SK-N-SH (cell line): ENCODE measurements around the gene PRRT4. TPM values are rescaled to one million over a fixed set of nuclear protein-coding genes. Genes with fewer than 3 reads are reported as not detected.

Experiments
- CTCF ChIA-PET: fragments of 300-600, 350-600 bp; formaldehyde crosslinking; extraction: SDS; loops from one replicate; lab custom pipeline; 2021; lab: Yijun Ruan, JAX
- POLR2A ChIA-PET: fragments of 350-600 bp; sonication (Branson Sonifier 250); formaldehyde crosslinking; extraction: SDS; loops from one replicate; lab custom pipeline; 2020; ENCODE audit warnings: antibody characterized with exemption, inconsistent platforms; lab: Yijun Ruan, JAX
- DNase-seq: peaks from one replicate; pipeline ENCODE4 v3.0.0; 2012
- H2AFZ ChIP-seq: fragments of 200-600 bp; sonication (generic); 2 replicates; pipeline ENCODE4 v1.8.1; 2016; ENCODE audit warnings: antibody characterized with exemption, mild to moderate bottlenecking, low read depth
- H3F3A ChIP-seq: fragments of 200-600 bp; sonication (generic); replicated peaks from 2 replicates; pipeline ENCODE3; 2016; ENCODE audit warnings: antibody characterized with exemption, mild to moderate bottlenecking; ENCODE audit not compliant: insufficient read depth
- H3K27ac ChIP-seq, 2 experiments: fragments of 200-500 bp in 1 of 2; fragments of 200-600 bp in 1 of 2; sonication (Bioruptor generic) in 1 of 2; sonication (generic), shearing (Covaris generic) in 1 of 2; 2 replicates each; pipeline versions ENCODE4 v1.5.1 to v1.6.1; 2014 to 2016; ENCODE audit warnings: low read depth in 2 of 2, inconsistent platforms in 1 of 2, low read length in 1 of 2, mild to moderate bottlenecking in 1 of 2, mixed read lengths in 1 of 2
- H3K27me3 ChIP-seq: fragments of 200-600 bp; sonication (generic), shearing (Covaris generic); 2 replicates; pipeline ENCODE4 v1.6.1; 2016; ENCODE audit warnings: mixed run types; ENCODE audit not compliant: insufficient read depth
- H3K36me3 ChIP-seq, 2 experiments: fragments of 200-500 bp in 1 of 2; fragments of 200-600 bp in 1 of 2; sonication (Bioruptor generic) in 1 of 2; sonication (generic) in 1 of 2; replicated peaks in 1 of 2; 2 replicates each; pipeline versions ENCODE3 to v1.5.1; 2014 to 2016; ENCODE audit warnings: low read length in 1 of 2, mild to moderate bottlenecking in 1 of 2; ENCODE audit not compliant: insufficient read depth in 2 of 2, control insufficient read depth in 1 of 2
- H3K4me1 ChIP-seq, 2 experiments: fragments of 200-500 bp in 1 of 2; fragments of 200-600 bp in 1 of 2; sonication (Bioruptor generic) in 1 of 2; sonication (generic), shearing (Covaris generic) in 1 of 2; 2 replicates each; pipeline versions ENCODE4 v1.5.1 to v1.6.1; 2014 to 2016; ENCODE audit warnings: low read depth in 1 of 2, low read length in 1 of 2, mixed run types in 1 of 2; ENCODE audit not compliant: insufficient read depth in 2 of 2, control insufficient read depth in 1 of 2
- H3K4me2 ChIP-seq: fragments of 200-600 bp; sonication (generic), shearing (Covaris generic); 2 replicates; pipeline ENCODE4 v1.6.1; 2017; ENCODE audit warnings: mixed run types
- H3K4me3 ChIP-seq, 2 experiments: fragments of 200-500 bp in 1 of 2; fragments of 200-600 bp in 1 of 2; sonication (Bioruptor generic) in 1 of 2; sonication (generic), shearing (Covaris generic) in 1 of 2; 2 replicates each; pipeline versions ENCODE4 v1.5.1 to v1.8.1; 2014 to 2016; ENCODE audit warnings: low read depth in 2 of 2, inconsistent platforms in 1 of 2, low read length in 1 of 2, mild to moderate bottlenecking in 1 of 2, mixed read lengths in 1 of 2, moderate library complexity in 1 of 2
- H3K79me2 ChIP-seq: fragments of 200-600 bp; sonication (generic); 2 replicates; pipeline ENCODE4 v1.8.1; 2017; ENCODE audit warnings: mild to moderate bottlenecking; ENCODE audit not compliant: insufficient read depth
- H3K9ac ChIP-seq: fragments of 200-600 bp; sonication (generic); 2 replicates; pipeline ENCODE4 v1.6.1; 2017; ENCODE audit warnings: mixed run types
- H3K9me2 ChIP-seq: fragments of 200-600 bp; sonication (generic); 2 replicates; pipeline ENCODE4 v1.6.1; 2017; ENCODE audit warnings: mixed run types
- H3K9me3 ChIP-seq: fragments of 200-600 bp; sonication (generic); 2 replicates; pipeline ENCODE4 v1.6.1; 2017; ENCODE audit warnings: mixed run types, mild to moderate bottlenecking, moderate library complexity
- H4K20me1 ChIP-seq: fragments of 200-600 bp; sonication (generic); 2 replicates; pipeline ENCODE4 v1.6.1; 2017; ENCODE audit warnings: mild to moderate bottlenecking, mixed run types; ENCODE audit not compliant: insufficient read depth
- CHD2 ChIP-seq: fragments of 150-350 bp; IDR thresholded peaks from 2 replicates; pipeline ENCODE4 v1.6.1; 2018; ENCODE audit warnings: low read length; ENCODE audit not compliant: partially characterized antibody
- EZH2phosphoT487 ChIP-seq: fragments of 200-600 bp; sonication (generic); IDR thresholded peaks from 2 replicates; pipeline ENCODE4 v1.6.1; 2017; ENCODE audit warnings: low read depth, mixed run types, mild to moderate bottlenecking, antibody characterized with exemption, moderate library complexity, borderline replicate concordance
- FOXM1 ChIP-seq: IDR thresholded peaks from 2 replicates; pipeline ENCODE4 v1.4.0; 2012; ENCODE audit warnings: low read depth, mild to moderate bottlenecking
- GABPA ChIP-seq: IDR thresholded peaks from 2 replicates; pipeline ENCODE4 v1.4.0; 2012; ENCODE audit warnings: low read depth, mild to moderate bottlenecking
- JUND ChIP-seq: IDR thresholded peaks from 2 replicates; pipeline ENCODE4 v1.4.0; 2012
- NRF1 ChIP-seq: IDR thresholded peaks from 2 replicates; pipeline ENCODE4 v1.6.1; 2012; ENCODE audit warnings: low read depth, mild to moderate bottlenecking, low read length
- POLR2AphosphoS5 ChIP-seq: IDR thresholded peaks from 2 replicates; pipeline ENCODE4 v1.6.1; 2012; ENCODE audit warnings: low read depth, low read length
- RAD21 ChIP-seq: IDR thresholded peaks from 2 replicates; pipeline ENCODE4 v1.6.1; 2012; ENCODE audit warnings: mild to moderate bottlenecking, low read length
- RCOR1 ChIP-seq: fragments of 150-350 bp; IDR thresholded peaks from 2 replicates; pipeline ENCODE4 v1.6.1; 2017; ENCODE audit warnings: antibody characterized with exemption, low read length
- RFX5 ChIP-seq: IDR thresholded peaks from 2 replicates; pipeline ENCODE4 v1.6.1; 2012; ENCODE audit warnings: mild to moderate bottlenecking, improper control_type of control experiment, low read length
- RXRA ChIP-seq: IDR thresholded peaks from 2 replicates; pipeline ENCODE4 v1.4.0; 2012; ENCODE audit warnings: low read depth, mild to moderate bottlenecking, borderline replicate concordance
- TCF12 ChIP-seq: IDR thresholded peaks from 2 replicates; pipeline ENCODE4 v1.4.0; 2012
- TEAD4 ChIP-seq: IDR thresholded peaks from 2 replicates; pipeline ENCODE4 v1.4.0; 2012; ENCODE audit warnings: mild to moderate bottlenecking, borderline replicate concordance; ENCODE audit not compliant: insufficient read depth
- YY1 ChIP-seq: IDR thresholded peaks from 2 replicates; pipeline ENCODE4 v1.4.0; 2012; ENCODE audit warnings: low read depth, mild to moderate bottlenecking
- WGBS: methylation state at CpG from one replicate; pipeline ENCODE4 v1.1.6; 2017; ENCODE audit warnings: low lambda C conversion rate; 5-methylcytosine and 5-hydroxymethylcytosine counted together
- polyA plus RNA-seq, 3 experiments: library from polyadenylated mRNA; depleted of rRNA; stranded (reverse); fragments of >200 nt; gene quantifications; 2 replicates each; pipeline ENCODE4 v1.2.3, GENCODE V29; 2012
- TF ChIP-seq, protein P1 (sequence below): IDR thresholded peaks from 2 replicates; pipeline ENCODE4 v1.4.0; 2012; ENCODE audit warnings: low read depth, borderline replicate concordance
- TF ChIP-seq, protein P2 (sequence below): IDR thresholded peaks from 2 replicates; pipeline ENCODE4; 2012
- TF ChIP-seq, protein P3 (sequence below): fragments of 200-600 bp; sonication (generic); IDR thresholded peaks from 2 replicates; pipeline ENCODE4 v1.6.1; 2017; ENCODE audit warnings: antibody characterized with exemption, mild to moderate bottlenecking, moderate library complexity

Gene PRRT4
- polyA plus RNA-seq, 1 of the 3 experiments (the other 2 are of a cell fraction): 1.5 TPM

GRCh38 chr7:128396357-128396756 lies 34.9 kb upstream of the PRRT4 start:
- peaks cover 34 to 81% of the 10 kb centered on the region in 2 experiments for H3K36me3 ChIP-seq
- H4K20me1 ChIP-seq: no peaks in the 10 kb centered on the region
- 79% methylated on average over 3 of the region's 11 CpGs for WGBS
- no peaks in the 10 kb centered on the region for H3K27me3 ChIP-seq
- H3K4me1 ChIP-seq: no peaks in the 10 kb centered on the region
- no peak overlapping the region for H3K9ac ChIP-seq
- peaks cover 3% of the 10 kb centered on the region for H3F3A ChIP-seq
- POLR2A ChIA-PET: interaction anchor here (1.0 kb wide), 1 partner anchor 48 kb away, joined by 3 read pairs; no protein-coding TSS in a partner anchor
- H2AFZ ChIP-seq: no peak overlapping the region
- H3K4me2 ChIP-seq: no peak overlapping the region
- no peak overlapping the region for H3K27ac ChIP-seq
- TF ChIP-seq, protein P1, sequence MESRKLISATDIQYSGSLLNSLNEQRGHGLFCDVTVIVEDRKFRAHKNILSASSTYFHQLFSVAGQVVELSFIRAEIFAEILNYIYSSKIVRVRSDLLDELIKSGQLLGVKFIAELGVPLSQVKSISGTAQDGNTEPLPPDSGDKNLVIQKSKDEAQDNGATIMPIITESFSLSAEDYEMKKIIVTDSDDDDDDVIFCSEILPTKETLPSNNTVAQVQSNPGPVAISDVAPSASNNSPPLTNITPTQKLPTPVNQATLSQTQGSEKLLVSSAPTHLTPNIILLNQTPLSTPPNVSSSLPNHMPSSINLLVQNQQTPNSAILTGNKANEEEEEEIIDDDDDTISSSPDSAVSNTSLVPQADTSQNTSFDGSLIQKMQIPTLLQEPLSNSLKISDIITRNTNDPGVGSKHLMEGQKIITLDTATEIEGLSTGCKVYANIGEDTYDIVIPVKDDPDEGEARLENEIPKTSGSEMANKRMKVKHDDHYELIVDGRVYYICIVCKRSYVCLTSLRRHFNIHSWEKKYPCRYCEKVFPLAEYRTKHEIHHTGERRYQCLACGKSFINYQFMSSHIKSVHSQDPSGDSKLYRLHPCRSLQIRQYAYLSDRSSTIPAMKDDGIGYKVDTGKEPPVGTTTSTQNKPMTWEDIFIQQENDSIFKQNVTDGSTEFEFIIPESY: no peak
- no peak for TF ChIP-seq NRF1
- no peak for TF ChIP-seq RCOR1
- TF ChIP-seq, protein P2, sequence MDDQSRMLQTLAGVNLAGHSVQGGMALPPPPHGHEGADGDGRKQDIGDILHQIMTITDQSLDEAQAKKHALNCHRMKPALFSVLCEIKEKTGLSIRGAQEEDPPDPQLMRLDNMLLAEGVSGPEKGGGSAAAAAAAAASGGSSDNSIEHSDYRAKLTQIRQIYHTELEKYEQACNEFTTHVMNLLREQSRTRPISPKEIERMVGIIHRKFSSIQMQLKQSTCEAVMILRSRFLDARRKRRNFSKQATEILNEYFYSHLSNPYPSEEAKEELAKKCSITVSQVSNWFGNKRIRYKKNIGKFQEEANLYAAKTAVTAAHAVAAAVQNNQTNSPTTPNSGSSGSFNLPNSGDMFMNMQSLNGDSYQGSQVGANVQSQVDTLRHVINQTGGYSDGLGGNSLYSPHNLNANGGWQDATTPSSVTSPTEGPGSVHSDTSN: no peak
- no peak for TF ChIP-seq GABPA
- no peak for TF ChIP-seq CHD2
- TF ChIP-seq FOXM1: no peak
- no peak for TF ChIP-seq JUND
- TF ChIP-seq RFX5: no peak
- TF ChIP-seq, protein P3, sequence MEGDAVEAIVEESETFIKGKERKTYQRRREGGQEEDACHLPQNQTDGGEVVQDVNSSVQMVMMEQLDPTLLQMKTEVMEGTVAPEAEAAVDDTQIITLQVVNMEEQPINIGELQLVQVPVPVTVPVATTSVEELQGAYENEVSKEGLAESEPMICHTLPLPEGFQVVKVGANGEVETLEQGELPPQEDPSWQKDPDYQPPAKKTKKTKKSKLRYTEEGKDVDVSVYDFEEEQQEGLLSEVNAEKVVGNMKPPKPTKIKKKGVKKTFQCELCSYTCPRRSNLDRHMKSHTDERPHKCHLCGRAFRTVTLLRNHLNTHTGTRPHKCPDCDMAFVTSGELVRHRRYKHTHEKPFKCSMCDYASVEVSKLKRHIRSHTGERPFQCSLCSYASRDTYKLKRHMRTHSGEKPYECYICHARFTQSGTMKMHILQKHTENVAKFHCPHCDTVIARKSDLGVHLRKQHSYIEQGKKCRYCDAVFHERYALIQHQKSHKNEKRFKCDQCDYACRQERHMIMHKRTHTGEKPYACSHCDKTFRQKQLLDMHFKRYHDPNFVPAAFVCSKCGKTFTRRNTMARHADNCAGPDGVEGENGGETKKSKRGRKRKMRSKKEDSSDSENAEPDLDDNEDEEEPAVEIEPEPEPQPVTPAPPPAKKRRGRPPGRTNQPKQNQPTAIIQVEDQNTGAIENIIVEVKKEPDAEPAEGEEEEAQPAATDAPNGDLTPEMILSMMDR: no peak
- no peak for TF ChIP-seq POLR2AphosphoS5
- no peak for TF ChIP-seq TCF12
- TF ChIP-seq YY1: no peak
- TF ChIP-seq TEAD4: no peak
- TF ChIP-seq EZH2phosphoT487: no peak
- TF ChIP-seq RXRA: no peak
- no peak for TF ChIP-seq RAD21
- H3K4me3 ChIP-seq: no peak overlapping the region
- H3K9me2 ChIP-seq: no peaks in the 10 kb centered on the region
- CTCF ChIA-PET: interaction anchor here (0.8 to 50.3 kb wide), 5 partner anchors 1 to 63 kb away, joined by 4 to 1901 read pairs (median 1786); partner anchors contain the start of genes IMPDH1, PRRT4 and RBM28
- no peak for DNase-seq
- no peaks in the 10 kb centered on the region for H3K79me2 ChIP-seq
- H3K9me3 ChIP-seq: no peaks in the 10 kb centered on the region
